G401 (cell line): Measurements from ENCODE around the gene MROH7. TPM values are rescaled to one million over a fixed set of nuclear protein-coding genes. Genes with fewer than 3 reads are reported as not detected.
"Not testable (repeated sequence)": the region's sequence is repeated elsewhere in the genome, so short reads cannot be mapped to it uniquely, and the experiment has no call there.

Experiments
- DNase-seq: peaks from one replicate; pipeline ENCODE4 v3.0.0-alpha.2; 2015; ENCODE audit warnings: low spot score
- in situ Hi-C: cut with HindIII; loops from 2 replicates; pipeline ENCODE4 v1.10.0; 2016; ENCODE audit warnings: low sequenced_read_pairs, mixed read lengths
- total RNA-seq: library from RNA; depleted of rRNA; stranded (reverse); fragments of >200 nt; shearing (Covaris generic); gene quantifications from 2 replicates; pipeline ENCODE4 v1.2.3, GENCODE V29; 2014

Gene MROH7
- total RNA-seq, 1 experiment from 2014 or later, result not detected

DNA sequence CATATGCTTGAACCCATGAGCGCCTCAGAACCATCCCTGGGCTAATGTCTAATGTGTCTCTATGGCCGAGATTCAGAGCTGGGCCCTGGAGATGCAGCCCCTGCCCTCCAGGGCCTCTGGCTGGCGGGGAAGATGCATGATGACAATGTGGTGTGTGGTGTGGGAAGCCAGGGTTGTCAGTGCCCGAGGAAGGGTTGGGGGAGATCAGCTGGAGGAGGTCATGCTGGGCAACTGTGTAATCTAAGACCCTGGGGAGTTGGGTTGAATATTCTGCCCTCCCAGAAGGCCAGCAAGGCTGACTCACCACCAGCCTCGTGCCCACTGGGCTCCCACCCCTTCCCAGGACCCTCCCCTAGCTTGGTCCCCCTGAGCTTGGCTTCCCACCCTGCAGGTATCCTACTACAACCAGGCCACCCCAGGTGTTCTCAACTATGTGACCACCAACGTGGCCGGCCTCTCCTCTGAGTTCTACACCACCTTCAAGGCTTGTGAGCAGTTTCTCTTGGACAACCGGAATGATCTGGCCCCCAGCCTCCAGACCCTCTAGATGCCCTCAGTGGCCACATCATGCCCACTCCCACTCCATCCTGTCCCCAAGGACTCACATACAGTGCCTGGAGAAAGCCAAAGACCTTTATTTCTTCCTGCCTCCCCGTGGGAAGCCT, 32.9 kb upstream of the MROH7 start:
- in situ Hi-C loops, result no loop called here
- no peak for DNase-seq

DNA sequence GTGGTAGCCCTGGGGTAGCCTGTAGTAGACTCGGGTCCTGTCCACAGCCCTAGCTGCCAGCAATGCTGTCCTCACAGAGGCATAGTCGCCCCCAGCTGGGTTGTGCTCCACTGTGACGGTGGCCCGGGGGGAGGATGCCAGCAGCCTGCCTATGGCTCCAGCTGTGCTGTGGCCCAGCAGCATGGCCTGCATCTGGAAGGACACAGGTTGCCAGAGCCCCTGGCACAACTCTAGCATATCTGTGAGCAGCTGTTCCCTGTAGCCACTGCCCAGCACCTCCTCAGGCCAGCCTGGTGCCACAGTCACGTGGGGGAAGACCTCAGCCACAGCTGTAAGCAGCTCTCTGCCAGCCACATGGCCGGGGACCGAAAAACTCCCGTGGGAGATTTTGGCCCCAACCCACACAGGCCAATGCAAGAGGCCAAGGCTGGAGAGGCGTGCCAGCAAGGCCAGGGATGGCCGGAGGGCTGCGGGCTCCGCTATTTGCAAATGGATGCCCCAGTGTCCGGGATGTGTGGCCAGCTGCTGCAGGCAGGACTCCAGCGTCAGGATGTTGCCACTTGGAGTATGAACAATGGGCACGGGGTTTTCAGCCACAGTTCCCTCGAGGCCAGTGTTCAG, 32.2 kb upstream of the MROH7 start:
- no peak for DNase-seq
- in situ Hi-C loops, result no loop called here

DNA sequence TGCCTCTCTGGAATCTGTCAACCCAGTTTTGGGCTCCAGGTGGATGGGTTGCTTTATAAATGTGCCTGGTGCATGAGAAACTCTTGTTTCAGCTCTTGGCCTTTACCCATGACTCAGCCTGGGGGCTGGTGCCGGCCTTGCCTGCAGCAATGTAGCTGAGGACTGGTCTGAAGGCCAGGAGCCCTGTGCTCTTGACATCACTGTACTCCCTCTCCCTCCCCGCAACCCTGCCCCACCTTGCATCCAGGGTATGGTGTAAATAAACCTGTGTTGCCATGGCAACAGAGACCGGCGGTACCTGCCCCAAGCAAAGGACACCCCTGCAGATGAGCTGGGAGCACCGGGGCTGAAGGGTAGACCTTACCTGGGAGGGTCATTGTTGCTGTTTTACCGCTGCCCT, 31.5 kb upstream of the MROH7 start:
- in situ Hi-C loops, result no loop called here
- no peak for DNase-seq

DNA sequence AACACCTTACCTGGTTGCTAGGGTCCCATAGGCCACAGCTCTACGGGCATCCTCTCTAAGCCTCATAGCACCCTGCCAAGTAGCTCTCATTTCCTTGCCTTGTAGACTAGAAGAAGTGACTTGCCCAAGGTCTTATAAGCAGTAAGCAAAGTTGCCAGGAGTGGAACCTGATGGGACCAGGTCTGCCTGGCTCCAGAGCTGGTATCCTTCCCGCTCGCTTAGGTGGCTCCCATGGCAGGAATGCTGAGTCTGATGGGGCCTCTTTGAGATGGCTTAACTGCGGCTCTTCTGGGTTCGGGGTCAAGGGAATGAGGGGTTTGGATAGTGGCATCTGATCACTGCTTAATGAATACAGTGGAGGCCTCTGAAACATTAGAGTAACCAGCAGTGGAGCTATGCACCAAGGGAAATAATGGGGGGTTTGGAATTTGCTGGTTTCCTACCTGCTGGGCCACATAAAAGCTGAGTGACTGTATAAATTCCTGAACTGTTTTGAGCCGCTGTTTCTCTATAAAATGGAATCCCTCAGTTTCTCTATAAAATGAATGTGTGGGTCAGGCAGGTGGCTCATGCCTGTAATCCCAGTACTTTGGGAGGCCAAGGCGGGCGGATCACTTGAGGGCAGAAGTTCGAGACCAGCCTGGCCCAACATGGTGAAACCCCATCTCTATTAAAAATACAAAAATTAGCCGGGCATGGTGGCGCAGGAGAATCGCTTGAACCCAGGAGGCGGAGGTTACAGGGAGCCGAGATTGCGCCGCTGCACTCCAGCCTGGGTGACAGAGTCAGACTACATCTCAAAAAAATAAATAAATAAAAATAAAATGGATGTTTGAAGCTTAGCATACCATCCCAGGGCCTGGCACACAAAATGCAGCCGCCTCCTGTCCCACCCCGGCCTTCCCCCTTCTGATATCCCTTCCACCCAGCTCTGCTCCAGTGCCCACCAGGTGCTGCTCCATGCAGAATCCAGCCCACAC, 30.7 kb upstream of the MROH7 start:
- DNase-seq, result no peak
- in situ Hi-C loops, result no loop called here

DNA sequence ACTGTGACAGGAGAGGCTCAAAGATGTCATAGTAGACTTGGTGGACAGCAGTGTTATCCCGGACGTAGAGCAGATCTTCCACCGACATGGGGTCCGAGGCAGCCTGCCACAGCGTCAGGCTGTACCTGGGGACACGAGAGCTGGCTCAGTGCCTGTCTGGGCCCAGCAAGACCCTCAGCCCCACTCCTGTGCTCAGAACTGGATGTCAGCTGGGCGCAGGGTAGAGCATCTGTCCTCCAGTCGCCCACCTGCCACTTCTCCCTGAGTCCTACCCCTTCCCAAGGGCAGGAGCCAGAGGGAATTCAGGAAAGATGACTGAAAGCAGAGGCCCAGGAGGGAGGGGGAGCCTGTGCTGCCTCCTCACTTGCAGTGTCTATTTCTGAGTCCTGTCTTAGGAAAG, 30.0 kb upstream of the MROH7 start:
- no peak for DNase-seq
- in situ Hi-C loops, result no loop called here

DNA sequence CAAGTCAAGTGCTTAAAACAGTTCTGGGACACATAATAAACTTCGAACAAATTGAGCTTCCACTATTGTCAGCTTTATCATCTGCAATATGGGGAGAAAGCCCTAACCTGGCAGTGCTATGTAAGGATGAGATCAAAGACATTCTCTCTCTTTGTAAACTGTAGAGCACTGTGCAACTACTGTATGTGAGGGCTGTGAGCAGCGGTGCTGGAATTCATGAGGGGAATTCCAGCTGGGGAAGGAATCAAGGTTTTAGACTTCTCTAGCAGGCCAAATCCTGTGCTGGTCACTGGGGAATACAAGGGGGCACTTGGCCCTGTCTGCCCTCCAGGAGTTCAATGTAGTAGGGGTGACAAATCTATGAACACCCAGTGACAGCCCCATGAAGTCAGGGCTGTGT, 27.6 kb upstream of the MROH7 start:
- in situ Hi-C loops, result no loop called here

DNA sequence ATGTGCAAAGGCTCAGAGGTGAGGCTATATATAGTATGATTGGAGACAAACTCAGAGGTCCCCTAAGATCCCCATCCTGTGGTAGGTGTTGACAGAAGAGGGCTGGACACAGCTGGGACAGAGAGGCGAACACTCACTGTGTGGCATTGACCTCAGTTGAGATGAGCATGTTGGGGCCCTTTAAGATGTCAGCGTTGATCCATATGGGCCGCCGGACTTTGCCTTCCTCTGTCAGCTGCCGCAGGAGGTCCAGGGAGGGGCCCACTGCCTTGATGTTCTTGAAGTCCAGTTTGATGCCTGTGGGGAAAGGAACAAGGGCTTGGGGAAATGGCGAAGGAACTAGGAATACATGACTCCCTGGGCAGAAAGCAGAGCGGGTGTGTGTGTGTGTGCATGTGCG, 27.0 kb upstream of the MROH7 start:
- in situ Hi-C loops, result no loop called here
- no peak for DNase-seq

More for the DNA sequence above, 27.6 kb upstream of the MROH7 start:
- no peak for DNase-seq

DNA sequence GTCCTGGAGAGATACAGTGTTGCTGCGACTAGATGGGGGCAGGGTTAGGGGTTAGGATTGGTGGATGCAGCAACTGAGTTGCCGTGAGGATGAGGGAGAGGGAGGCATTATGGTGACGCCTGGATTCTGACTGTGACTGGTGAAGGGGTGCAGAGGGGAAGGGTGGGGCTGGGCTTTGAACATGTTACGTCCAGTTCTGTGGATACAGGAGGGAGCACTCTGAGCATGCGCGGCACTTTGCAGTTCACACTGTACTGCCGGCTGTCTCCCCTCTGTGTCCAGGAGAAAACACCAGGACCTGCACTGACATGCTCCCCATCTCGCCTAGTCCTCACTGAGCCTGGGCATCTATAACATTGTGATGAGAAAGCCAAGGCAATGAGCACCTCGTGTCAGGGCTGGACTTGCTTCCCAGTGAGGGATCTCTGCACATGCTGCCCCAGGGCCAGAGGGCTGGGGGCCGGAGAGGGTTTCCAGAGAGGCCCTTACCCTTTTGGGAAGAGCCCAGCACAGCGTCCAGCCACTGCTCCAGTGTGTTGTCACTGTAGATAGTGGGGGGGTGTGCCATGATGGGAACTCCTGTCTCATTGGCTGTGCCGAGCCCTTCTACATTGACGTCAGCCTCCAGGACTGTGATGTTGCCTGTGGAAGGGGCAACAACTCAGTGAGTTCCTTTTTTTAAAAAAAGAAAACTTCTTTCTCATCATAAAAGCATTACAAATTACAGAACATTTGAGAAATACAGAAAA, 25.9 kb upstream of the MROH7 start:
- in situ Hi-C loops, result no loop called here
- DNase-seq, result no peak

DNA sequence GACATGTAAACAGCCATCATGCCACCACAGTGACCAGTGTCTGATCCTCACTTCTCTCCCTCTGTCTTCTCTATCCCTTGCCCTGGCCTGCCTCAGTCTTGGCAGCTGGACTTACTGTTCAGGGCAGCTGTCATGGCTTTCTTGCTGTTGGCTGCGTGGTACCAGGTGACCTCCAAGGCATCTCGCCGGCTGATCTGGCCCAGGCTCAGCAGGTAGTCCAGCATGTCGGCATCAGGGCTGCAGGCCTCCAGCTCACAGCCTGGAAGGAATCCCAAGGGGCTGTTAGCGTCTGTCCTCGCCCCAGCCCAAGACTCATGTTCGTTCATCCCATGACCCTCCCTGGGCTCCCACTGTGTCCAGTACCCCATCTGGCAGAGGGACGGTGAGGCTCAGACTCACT, 21.8 kb upstream of the MROH7 start:
- in situ Hi-C loops, result no loop called here
- no peak for DNase-seq

DNA sequence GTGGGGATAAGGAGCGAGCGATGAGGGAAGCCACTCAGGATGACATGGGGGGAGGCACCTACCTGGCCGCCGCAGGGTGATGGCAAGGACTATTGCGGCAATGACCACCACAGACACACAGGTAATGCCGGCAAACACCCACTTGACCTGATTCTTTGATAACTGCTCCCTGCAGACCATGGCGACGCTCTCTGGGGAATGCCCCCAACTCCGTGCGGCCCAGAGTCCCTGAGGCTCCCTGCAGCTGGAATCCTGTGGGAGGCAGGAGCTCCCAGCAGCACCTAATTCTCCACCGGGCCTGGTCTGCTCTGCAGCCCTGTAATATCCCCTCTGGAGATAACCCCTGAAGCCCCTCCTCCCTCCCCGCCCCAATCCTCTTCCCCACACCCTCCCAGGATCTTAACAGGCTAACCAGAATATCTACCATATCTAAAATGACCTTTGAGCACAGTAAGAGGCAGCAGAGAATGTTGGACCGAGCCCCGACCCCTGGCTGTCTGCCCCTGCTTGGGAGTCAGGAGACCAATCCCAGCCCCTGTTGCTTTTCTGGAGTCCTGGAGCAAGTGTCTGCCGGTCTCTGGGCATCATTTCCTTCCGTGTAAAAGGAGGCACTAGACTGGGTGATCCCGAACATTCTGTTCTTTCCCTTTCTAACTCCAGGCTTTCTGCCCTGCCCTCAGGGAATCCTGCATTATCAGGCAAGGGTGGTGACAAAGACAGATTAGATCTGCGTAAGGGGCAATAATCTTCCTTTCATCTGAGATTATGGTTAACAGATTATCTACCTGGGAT, 18.2 kb upstream of the MROH7 start, which contains the start of gene FAM151A:
Gene FAM151A (minus strand): TSS at position 310 of the 792 bp plus-strand sequence. CDS start 130 bp downstream, at position 180.
- in situ Hi-C loops, result no loop called here
- no peak for DNase-seq

DNA sequence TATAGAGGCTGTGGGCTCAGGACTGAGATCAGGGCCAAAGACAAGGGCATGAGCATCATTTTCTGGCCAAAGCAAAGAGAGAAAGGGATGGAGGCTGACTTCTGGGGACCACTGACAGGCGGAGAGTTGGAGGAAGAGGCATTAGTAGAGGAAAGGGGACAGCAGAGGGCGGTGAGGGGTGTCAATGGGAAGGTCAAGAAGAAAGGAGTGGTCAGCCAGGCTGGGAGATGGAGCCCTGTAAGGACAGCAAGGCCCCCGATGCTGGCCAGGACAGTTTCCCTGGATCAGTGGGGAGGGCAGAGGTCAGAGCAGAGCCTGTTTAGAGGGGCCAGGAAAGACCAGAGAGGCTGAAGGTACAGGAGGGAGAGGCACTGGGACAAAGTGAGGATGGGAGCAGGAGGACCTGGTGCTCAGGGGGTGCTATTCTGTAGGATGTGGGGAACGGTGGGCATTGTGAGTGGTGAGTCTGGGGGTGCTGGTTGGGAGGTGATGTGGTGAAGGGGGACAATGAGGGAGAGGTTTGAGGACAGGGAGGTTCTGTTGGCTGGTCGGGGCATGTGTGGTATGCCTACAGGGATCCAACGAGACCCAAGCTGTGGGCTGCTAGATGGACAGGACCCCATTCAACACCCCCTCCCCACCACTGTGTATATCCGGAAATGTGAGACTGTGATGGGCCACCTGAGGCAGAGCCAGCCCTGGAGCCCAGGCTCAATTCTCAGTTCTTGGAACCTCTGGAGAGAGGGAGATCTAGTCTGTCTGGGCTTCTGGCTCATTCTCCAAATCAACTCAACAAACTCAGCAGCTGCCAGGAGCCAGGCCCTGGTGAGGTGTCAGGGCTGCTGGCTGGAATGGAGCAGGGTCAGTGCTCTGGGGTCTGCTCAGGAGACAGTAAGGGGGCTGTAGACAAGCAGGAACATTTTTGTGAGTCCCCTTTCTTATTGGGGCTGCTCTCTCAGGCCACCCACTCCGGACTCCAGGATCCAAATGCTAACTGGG, 16.8 kb upstream of the MROH7 start:
- in situ Hi-C loops, result no loop called here

DNA sequence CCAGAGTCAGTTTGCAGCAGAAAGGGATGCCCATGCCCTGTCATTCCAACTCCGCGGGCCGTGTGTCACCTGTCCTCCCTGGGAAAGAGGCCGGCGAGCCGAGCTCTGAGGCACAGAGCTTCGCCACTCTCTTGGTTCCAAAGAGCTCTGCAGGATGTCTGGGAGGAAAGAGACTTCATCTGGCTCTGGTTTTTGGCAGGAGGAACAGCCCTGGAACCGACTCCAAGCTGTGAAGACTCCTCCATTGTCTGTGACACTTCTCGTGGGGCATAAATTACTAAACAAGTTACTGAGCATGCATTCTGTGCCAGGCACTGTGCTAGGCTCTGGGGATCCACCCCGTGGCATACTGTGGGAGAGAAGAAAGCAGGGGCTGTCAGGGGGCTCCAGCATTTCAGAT, 14.4 kb upstream of the MROH7 start:
- DNase-seq, result peak; percentile 33
- in situ Hi-C loops, result no loop called here

More for the DNA sequence above, 16.8 kb upstream of the MROH7 start:
- DNase-seq, result no peak

DNA sequence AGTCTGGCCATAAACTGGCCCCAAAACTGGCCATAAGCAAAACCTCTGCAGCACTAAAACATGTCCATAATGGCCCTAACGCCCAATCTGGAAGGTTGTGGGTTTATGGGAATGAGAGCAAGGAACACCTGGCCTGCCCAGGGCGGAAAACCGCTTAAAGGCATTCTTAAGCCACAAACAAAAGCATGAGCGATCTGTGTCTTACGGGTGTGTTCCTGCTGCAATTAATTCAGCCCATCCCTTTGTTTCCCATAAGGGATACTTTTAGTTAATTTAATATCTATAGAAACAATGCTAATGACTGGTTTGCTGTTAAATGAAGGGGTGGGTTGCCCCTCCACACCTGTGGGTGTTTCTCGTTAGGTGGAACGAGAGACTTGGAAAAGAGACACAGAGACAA, 5.8 kb upstream of the MROH7 start:
- in situ Hi-C loops, result not testable (repeated sequence)

DNA sequence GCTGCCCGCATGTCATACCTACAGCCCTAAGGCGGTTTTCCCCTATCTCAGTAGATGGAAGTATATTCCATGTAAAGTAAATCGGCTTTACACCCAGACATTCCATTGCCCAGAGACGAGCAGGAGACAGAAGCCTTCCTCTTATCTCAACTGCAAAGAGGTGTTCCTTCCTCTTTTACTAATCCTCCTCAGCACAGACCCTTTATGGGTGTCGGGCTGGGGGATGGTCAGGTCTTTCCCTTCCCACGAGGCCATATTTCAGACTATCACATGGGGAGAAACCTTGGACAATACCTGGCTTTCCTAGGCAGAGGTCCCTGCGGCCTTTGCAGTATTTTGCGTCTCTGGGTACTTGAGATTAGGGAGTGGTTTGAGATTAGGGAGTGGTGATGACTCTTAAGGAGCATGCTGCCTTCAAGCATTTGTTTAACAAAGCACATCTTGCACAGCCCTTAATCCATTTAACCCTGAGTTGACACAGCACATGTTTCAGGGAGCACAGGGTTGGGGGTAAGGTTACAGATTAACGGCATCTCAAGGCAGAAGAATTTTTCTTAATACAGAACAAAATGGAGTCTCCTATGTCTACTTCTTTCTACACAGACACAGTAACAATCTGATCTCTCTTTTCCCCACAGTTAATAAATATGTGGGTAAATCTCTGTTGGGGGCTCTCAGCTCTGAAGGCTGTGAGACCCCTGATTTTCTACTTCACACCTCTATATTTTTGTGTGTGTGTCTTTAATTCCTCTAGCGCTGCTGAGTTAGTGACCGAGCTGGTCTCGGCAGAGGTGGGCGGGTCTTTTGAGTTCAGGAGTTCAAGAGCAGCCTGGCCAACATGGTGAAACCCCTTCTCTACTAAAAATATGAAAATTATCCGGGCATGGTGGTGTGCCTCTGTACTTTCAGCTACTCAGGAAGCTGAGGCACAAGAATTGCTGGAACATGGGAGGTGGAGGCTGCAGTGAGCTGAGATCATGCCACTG, 4.8 kb upstream of the MROH7 start:
- in situ Hi-C loops, DNase-seq: not testable (repeated sequence)

More for the DNA sequence above, 5.8 kb upstream of the MROH7 start:
- not testable (repeated sequence) for DNase-seq

DNA sequence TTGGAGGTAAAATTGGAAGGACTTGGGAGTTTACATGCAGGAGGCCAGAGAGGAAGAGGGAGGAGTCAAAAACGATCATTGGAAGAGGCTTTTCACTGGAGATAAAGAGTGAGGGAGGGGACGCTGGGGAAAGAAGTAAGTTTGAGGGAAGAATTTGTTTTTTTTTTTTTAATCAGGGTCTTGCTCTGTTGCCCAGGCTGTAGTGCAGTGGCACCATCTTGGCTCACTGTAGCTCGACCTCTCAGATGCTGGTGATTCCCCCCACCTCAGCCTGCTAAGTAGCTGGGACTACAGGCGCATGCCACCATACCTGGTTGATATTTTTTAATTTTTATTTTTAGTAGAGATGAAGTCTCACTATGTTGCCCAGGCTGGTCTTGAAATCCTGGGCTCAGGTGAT, 1.2 kb upstream of the MROH7 start:
- in situ Hi-C loops, result no loop called here
- no peak for DNase-seq

DNA sequence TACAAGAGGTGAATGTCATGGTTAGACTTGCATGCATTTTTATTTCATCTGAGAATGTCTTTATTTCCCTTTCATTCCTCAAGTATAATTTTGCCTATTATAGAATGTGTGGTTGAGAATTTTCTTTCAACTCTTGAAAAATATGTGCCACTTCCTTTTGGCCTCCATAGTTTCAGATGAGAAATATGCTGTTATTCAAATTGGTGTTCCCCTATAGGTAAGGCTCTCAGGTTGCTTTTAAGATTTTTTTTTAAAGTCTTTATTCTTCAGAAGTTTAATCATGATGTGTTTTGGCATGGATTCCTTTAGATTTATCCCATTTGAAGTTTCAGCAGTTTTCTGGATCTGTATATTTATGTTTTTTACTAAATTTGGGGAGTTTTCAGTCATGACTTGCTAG, 2.1 kb downstream of the MROH7 start:
- in situ Hi-C loops, result no loop called here
- no peak for DNase-seq
